ENCODE results near the gene PPIL4. TPM values are rescaled to one million over a fixed set of nuclear protein-coding genes. Genes with fewer than 3 reads are reported as not detected.

The PPIL4 gene
- total and polyA plus RNA-seq, 9 donors, result 26.8 to 37.9 (median 30.6) TPM

- WGBS (ENCODE audit: insufficient coverage), result 76% methylated on average over 2 of the region's 5 CpGs
- no peak overlapping the region for H3K4me3 ChIP-seq (ENCODE audit: low read length)
- H3K27ac ChIP-seq (ENCODE audit: low read length), result no peak overlapping the region
- peaks cover 9% of the 10 kb centered on the region for H3K27me3 ChIP-seq (ENCODE audit: control insufficient read depth, insufficient read depth, low read length)
- no peaks in the 10 kb centered on the region for H3K9me3 ChIP-seq (replicated peaks; ENCODE audit: control insufficient read depth, low read depth, low read length)
- DNase-seq, result no peak
- peaks cover 15% of the 10 kb centered on the region for H3K4me1 ChIP-seq (ENCODE audit: control insufficient read depth, insufficient read depth, low read length)
- no peaks in the 10 kb centered on the region for H3K36me3 ChIP-seq (ENCODE audit: control insufficient read depth, insufficient read depth, low read length)
These were observed 68.3 kb downstream of the PPIL4 start for GRCh38 chr6:149477544-149477943.

DNA sequence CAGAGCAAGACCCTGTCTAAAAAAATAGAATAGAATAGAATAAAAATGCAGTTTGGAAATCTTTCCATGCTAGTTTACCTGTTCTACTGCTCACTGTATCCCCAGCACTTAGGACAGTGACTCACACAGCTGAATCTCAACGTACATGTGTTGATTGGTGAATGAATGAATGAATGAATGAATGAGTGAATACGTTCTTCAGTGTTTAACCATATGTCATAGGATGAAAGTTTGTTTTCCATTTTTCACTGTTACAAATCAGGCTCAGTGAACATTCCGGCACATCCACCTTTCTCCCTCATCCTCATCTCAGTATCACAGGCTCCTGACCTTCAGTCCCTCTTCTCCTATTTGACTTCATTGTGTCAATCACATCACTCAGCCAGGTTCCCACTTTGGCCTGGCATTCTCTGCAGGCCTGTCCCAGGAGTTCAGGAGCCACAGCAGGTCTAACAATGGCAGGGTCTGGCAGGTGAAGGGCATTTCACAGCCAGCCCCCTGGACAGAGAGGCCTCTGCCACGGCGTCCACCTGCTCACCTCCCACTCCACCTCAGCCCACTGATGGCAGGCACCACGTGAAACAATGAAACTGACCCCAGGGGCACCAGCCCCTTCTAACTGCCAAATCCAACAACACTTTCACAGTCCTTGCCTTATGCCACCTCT is 68.9 kb downstream of the PPIL4 start:
- peaks cover 9% of the 10 kb centered on the region for H3K27me3 ChIP-seq (ENCODE audit: control insufficient read depth, insufficient read depth, low read length)
- 80% methylated on average over 2 of the region's 6 CpGs for WGBS (ENCODE audit: insufficient coverage)
- no peak overlapping the region for H3K4me3 ChIP-seq (ENCODE audit: low read length)
- no peaks in the 10 kb centered on the region for H3K36me3 ChIP-seq (ENCODE audit: control insufficient read depth, insufficient read depth, low read length)
- H3K27ac ChIP-seq (ENCODE audit: low read length), result no peak overlapping the region
- no peak for DNase-seq
- H3K9me3 ChIP-seq (replicated peaks; ENCODE audit: control insufficient read depth, low read depth, low read length), result no peaks in the 10 kb centered on the region
- H3K4me1 ChIP-seq (ENCODE audit: control insufficient read depth, insufficient read depth, low read length), result peaks cover 11% of the 10 kb centered on the region

- H3K36me3 ChIP-seq (ENCODE audit: control insufficient read depth, insufficient read depth, low read length), result no peaks in the 10 kb centered on the region
- no peaks in the 10 kb centered on the region for H3K9me3 ChIP-seq (replicated peaks; ENCODE audit: control insufficient read depth, low read depth, low read length)
- DNase-seq, result no peak
- H3K27me3 ChIP-seq (ENCODE audit: control insufficient read depth, insufficient read depth, low read length), result peaks cover 6% of the 10 kb centered on the region
- H3K27ac ChIP-seq (ENCODE audit: low read length), result no peak overlapping the region
- H3K4me1 ChIP-seq (ENCODE audit: control insufficient read depth, insufficient read depth, low read length), result peaks cover 5% of the 10 kb centered on the region
- WGBS (ENCODE audit: insufficient coverage), result 72% methylated on average over 25 of the region's 30 CpGs
- H3K4me3 ChIP-seq (ENCODE audit: low read length), result no peak overlapping the region
These were observed 71.5 kb downstream of the PPIL4 start for GRCh38 chr6:149474108-149474935.

DNA sequence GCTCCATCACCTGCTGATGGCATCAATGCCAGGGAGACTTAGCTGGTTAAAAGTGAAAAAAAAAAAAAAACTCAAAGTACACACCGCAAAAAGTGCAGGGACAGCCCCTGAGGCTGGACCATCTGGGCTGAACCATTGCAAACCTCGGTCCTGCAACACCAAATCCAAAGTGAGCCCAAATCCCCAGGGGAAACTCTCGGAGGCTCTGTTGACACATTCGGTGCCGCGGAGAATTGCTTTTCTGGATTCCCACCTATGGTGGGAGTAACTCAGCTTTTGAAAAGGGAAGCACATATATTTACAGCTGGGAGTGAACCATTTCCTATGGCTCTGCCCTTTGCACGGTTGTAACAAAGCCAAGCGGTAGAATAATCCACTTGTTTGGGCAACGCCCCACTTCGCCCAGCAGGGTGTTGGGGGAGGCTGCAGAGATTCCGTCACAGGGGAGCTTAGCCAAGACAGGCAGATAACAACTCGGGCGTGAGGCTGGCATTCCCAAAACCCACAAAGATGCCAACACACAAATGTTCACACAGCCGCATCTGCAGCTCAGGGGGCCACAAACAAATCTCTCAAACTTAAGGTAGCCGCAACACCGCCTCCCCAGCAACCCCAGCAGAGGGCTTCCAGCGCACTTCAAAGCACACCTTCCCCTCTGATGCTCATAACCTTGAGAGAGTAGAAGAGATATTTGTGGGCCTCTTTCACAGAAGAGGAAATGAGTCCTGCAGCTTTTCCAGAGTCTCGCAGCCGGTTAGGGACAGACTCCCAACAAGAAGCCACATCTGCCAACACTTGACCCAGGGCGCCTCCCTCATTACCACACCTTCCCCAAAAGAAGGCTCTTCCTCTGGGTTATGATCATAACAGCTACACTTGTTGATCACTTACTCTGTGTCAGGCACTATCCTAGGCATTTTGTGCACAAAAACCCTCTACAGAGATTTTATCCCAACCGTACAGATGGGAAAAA is 72.5 kb downstream of the PPIL4 start:
- Histone ChIP-seq H3K4me1 (ENCODE audit: control insufficient read depth, insufficient read depth, low read length) (peaks cover 5% of the 10 kb centered on the region), H3K27me3 (ENCODE audit: control insufficient read depth, insufficient read depth, low read length) (peaks cover 6% of the 10 kb centered on the region), H3K4me3 (ENCODE audit: low read length) (no peak overlapping the region), H3K36me3 (ENCODE audit: control insufficient read depth, insufficient read depth, low read length) (no peaks in the 10 kb centered on the region), H3K27ac (ENCODE audit: low read length) (no peak overlapping the region), H3K9me3 (replicated peaks; ENCODE audit: control insufficient read depth, low read depth, low read length) (no peaks in the 10 kb centered on the region)
- no peak for DNase-seq
- whole genome bisulfite sequencing (ENCODE audit: insufficient coverage), result 43% methylated on average over 7 of the region's 21 CpGs

- Histone ChIP-seq H3K27ac (ENCODE audit: low read length) (no peak overlapping the region), H3K27me3 (ENCODE audit: control insufficient read depth, insufficient read depth, low read length) (peaks cover 6% of the 10 kb centered on the region), H3K4me1 (ENCODE audit: control insufficient read depth, insufficient read depth, low read length) (peaks cover 5% of the 10 kb centered on the region), H3K4me3 (ENCODE audit: low read length) (no peak overlapping the region), H3K36me3 (ENCODE audit: control insufficient read depth, insufficient read depth, low read length) (no peaks in the 10 kb centered on the region), H3K9me3 (replicated peaks; ENCODE audit: control insufficient read depth, low read depth, low read length) (no peaks in the 10 kb centered on the region)
- 97% methylated on average over 3 of the region's 5 CpGs for whole genome bisulfite sequencing (ENCODE audit: insufficient coverage)
- DNase-seq, result no peak
These were observed 73.6 kb downstream of the PPIL4 start for GRCh38 chr6:149472241-149472640.

- Histone ChIP-seq H3K36me3 (ENCODE audit: control insufficient read depth, insufficient read depth, low read length) (no peaks in the 10 kb centered on the region), H3K27ac (ENCODE audit: low read length) (no peak overlapping the region), H3K9me3 (replicated peaks; ENCODE audit: control insufficient read depth, low read depth, low read length) (no peaks in the 10 kb centered on the region), H3K27me3 (ENCODE audit: control insufficient read depth, insufficient read depth, low read length) (peaks cover 8% of the 10 kb centered on the region), H3K4me1 (ENCODE audit: control insufficient read depth, insufficient read depth, low read length) (peaks cover 5% of the 10 kb centered on the region), H3K4me3 (ENCODE audit: low read length) (no peak overlapping the region)
- no peak for DNase-seq
- WGBS (ENCODE audit: insufficient coverage), result 86% methylated on average over 2 of the region's 3 CpGs
These were observed 74.0 kb downstream of the PPIL4 start for GRCh38 chr6:149471801-149472200.

- Histone ChIP-seq H3K27ac (ENCODE audit: low read length) (no peak overlapping the region), H3K36me3 (ENCODE audit: control insufficient read depth, insufficient read depth, low read length) (no peaks in the 10 kb centered on the region), H3K27me3 (ENCODE audit: control insufficient read depth, insufficient read depth, low read length) (peaks cover 8% of the 10 kb centered on the region), H3K4me3 (ENCODE audit: low read length) (no peak overlapping the region), H3K9me3 (replicated peaks; ENCODE audit: control insufficient read depth, low read depth, low read length) (no peaks in the 10 kb centered on the region), H3K4me1 (ENCODE audit: control insufficient read depth, insufficient read depth, low read length) (peaks cover 5% of the 10 kb centered on the region)
- DNase-seq, result no peak
- 73% methylated on average over 2 of the region's 2 CpGs for WGBS (ENCODE audit: insufficient coverage)
These were observed 74.9 kb downstream of the PPIL4 start for GRCh38 chr6:149470948-149471347.

DNA sequence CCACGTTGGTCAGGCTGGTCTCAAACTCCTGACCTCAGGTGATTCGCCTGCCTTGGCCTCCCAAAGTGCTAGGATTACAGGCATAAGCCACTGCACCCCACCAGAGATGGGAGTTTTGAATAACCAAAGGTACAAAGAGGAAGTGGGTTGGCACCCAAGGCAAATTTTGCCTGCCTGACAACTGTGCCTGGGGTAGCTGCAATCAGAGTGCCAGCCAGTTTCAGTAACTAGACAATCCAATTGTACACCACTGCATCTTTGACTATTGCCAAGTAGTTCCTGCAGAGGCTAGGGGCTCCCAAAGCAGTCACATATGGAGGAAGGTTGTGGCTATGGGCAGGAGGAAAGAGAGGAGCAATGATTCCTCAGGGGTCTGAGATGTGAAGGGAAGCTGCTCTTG is 77.7 kb downstream of the PPIL4 start:
- Histone ChIP-seq H3K27ac (ENCODE audit: low read length) (no peak overlapping the region), H3K4me1 (ENCODE audit: control insufficient read depth, insufficient read depth, low read length) (peaks cover 5% of the 10 kb centered on the region), H3K27me3 (ENCODE audit: control insufficient read depth, insufficient read depth, low read length) (peaks cover 5% of the 10 kb centered on the region), H3K9me3 (replicated peaks; ENCODE audit: control insufficient read depth, low read depth, low read length) (no peaks in the 10 kb centered on the region), H3K4me3 (ENCODE audit: low read length) (no peak overlapping the region), H3K36me3 (ENCODE audit: control insufficient read depth, insufficient read depth, low read length) (no peaks in the 10 kb centered on the region)
- no peak for DNase-seq
- WGBS (ENCODE audit: insufficient coverage), result no CpG with 5 or more reads among the region's 2 CpGs

DNA sequence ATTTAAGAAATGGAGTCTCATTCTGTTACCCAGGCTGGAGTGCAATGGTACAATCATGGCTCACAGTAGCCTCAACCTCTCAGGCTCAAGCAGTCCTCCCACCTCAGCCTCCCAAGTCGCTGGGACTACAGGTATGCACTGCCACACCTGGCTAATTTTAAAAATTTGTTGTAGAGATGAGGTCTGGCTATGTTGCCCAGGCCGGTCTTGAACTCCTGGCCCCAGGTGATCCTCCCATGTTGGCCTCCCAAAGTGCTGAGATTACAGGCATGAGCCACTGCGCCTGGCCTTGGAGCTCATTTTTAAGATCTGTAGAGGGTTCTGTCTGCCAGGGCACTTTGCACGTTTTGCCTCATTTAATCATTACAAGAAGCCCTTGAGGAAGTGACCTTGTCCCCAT is 78.6 kb downstream of the PPIL4 start:
- Histone ChIP-seq H3K4me3 (ENCODE audit: low read length) (no peak overlapping the region), H3K27me3 (ENCODE audit: control insufficient read depth, insufficient read depth, low read length) (peaks cover 5% of the 10 kb centered on the region), H3K36me3 (ENCODE audit: control insufficient read depth, insufficient read depth, low read length) (no peaks in the 10 kb centered on the region), H3K4me1 (ENCODE audit: control insufficient read depth, insufficient read depth, low read length) (peaks cover 2% of the 10 kb centered on the region), H3K9me3 (replicated peaks; ENCODE audit: control insufficient read depth, low read depth, low read length) (no peaks in the 10 kb centered on the region), H3K27ac (ENCODE audit: low read length) (no peak overlapping the region)
- no peak for DNase-seq
- no CpG with 5 or more reads among the region's 4 CpGs for WGBS (ENCODE audit: insufficient coverage)

DNA sequence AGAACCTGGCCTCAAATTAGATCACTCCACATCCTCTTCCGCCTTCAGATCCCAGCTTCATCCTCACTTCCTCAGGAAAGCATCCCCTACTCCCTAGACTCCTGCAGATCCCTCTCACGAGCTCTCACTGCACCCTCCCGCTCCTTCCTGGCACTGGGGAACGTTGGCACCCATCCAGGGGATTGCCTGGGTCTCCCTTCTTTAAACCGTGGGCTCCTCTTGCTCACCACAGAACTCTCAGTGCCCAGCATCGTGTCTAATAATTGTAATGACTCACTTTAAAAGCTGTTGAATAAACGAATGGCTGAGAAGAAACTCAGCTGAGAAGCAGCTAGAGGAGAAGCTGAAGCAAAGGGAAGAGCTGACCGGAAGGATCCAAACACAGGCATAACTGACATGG is 81.4 kb downstream of the PPIL4 start:
- Histone ChIP-seq H3K4me1 (ENCODE audit: control insufficient read depth, insufficient read depth, low read length) (peaks cover 2% of the 10 kb centered on the region), H3K27me3 (ENCODE audit: control insufficient read depth, insufficient read depth, low read length) (peaks cover 5% of the 10 kb centered on the region), H3K4me3 (ENCODE audit: low read length) (no peak overlapping the region), H3K36me3 (ENCODE audit: control insufficient read depth, insufficient read depth, low read length) (no peaks in the 10 kb centered on the region), H3K27ac (ENCODE audit: low read length) (no peak overlapping the region), H3K9me3 (replicated peaks; ENCODE audit: control insufficient read depth, low read depth, low read length) (no peaks in the 10 kb centered on the region)
- 58% methylated on average over 6 of the region's 8 CpGs for WGBS (ENCODE audit: insufficient coverage)
- no peak for DNase-seq
